Astrocyte (in vitro differentiated cells and primary cell): Measurements from ENCODE around the gene SMARCD2.

Experiments used
- CTCF ChIP-seq: IDR thresholded peaks from 2 replicates; pipeline ENCODE4 v1.5.1; 2011; ENCODE audit warnings: low read depth, mild to moderate bottlenecking, inconsistent platforms, low read length, moderate library complexity; ENCODE audit not compliant: insufficient read depth
- EZH2 ChIP-seq: IDR thresholded peaks from 2 replicates; pipeline ENCODE4 v1.6.1; 2012; ENCODE audit warnings: mild to moderate bottlenecking, low read length, inconsistent platforms; ENCODE audit not compliant: insufficient read depth

GRCh38 chr17:63783522-63783921 is 59.0 kb downstream of the SMARCD2 start:
- no peak for TF ChIP-seq CTCF
- TF ChIP-seq EZH2: no peak
